Measurements from ENCODE around the gene ADAR. TPM values are rescaled to one million over a fixed set of nuclear protein-coding genes. Genes with fewer than 3 reads are reported as not detected.
A peak's percentile ranks its signal among the peaks of the same experiment; 100 is the strongest.

The ADAR gene
- total RNA-seq, 2 experiments from 2014 or later: 206 to 210 TPM

DNA sequence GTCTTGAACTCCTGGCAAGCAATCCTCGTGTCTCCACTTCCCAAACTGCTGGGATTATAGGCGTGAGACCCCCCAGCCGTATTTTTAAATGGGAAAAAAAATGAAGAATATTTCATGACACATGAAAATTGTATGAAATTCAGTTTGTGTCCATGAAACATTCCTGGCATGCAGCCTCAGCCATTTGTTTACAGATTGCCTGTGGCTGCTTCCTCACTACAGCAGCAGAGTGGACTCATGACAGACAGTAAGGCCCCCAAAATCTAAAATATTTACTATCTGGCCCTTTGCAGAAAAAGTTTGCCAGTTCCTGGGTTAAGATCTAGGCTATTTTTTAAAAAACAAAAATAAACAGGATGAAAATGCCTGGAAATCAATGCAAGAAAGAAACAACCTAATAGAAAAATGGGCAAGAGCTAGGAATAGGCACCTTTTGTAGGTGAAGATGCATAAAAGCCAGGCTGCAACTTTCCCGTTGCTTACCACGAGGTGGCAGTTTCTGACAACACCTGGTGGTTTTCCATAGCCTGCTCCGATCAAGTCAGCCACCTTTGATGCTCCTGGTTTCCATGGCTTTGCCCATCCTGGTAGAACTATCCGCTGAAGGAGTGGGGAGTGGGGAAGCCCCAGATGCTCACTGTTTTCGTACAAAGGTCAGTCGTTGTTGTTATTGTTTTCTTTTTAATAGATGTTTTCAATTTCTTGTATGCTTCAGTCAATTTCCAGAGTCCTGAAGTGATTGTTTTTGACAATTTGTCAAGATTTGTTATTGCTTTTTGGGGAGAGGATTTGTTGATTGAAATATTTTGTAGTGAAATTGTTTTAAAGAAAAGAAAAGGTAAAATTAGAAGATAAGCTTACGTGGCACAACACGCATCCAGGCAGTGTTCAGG lies 73.8 kb downstream of the ADAR start:
- TF ChIP-seq, protein P1, sequence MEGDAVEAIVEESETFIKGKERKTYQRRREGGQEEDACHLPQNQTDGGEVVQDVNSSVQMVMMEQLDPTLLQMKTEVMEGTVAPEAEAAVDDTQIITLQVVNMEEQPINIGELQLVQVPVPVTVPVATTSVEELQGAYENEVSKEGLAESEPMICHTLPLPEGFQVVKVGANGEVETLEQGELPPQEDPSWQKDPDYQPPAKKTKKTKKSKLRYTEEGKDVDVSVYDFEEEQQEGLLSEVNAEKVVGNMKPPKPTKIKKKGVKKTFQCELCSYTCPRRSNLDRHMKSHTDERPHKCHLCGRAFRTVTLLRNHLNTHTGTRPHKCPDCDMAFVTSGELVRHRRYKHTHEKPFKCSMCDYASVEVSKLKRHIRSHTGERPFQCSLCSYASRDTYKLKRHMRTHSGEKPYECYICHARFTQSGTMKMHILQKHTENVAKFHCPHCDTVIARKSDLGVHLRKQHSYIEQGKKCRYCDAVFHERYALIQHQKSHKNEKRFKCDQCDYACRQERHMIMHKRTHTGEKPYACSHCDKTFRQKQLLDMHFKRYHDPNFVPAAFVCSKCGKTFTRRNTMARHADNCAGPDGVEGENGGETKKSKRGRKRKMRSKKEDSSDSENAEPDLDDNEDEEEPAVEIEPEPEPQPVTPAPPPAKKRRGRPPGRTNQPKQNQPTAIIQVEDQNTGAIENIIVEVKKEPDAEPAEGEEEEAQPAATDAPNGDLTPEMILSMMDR (IDR thresholded peaks at IDR 0.05): no peak
- Histone ChIP-seq H3K27ac (ENCODE audit: low read depth in 1 of 2, low read length in 2 of 2) (no peak overlapping the region), H3K9me3 (ENCODE audit: control insufficient read depth in 1 of 2, insufficient read depth in 1 of 2, low read length in 2 of 2) (peaks cover 0 to 5% of the 10 kb centered on the region in 2 experiments), H3K27me3 (ENCODE audit: control insufficient read depth in 1 of 2, insufficient read depth in 2 of 2, low read length in 2 of 2) (no peaks in the 10 kb centered on the region), H3K4me3 (ENCODE audit: low read length) (no peak overlapping the region), H3K36me3 (ENCODE audit: insufficient read depth, low read length) (no peaks in the 10 kb centered on the region), H3K4me1 (ENCODE audit: insufficient read depth, low read length) (no peaks in the 10 kb centered on the region)
- Mint-ChIP-seq H3K36me3 (ENCODE audit: low read depth) (no peaks in the 10 kb centered on the region), H3K27me3 (peaks cover 8% of the 10 kb centered on the region), H3K27ac (no peak overlapping the region), H3K9me3 (no peaks in the 10 kb centered on the region), H3K4me3 (no peak overlapping the region), H3K4me1 (ENCODE audit: low read depth) (no peaks in the 10 kb centered on the region)
- ATAC-seq (ENCODE audit: poor library complexity): no peak
- DNase-seq: peak in 1 of 14 experiments; percentile 4
- CTCF ChIA-PET: no interaction called here
- intact Hi-C loops (cut with DNase I, micrococcal nuclease): no loop called here
- POLR2A ChIA-PET: no interaction called here

Other genes starting within 250 kb of the ADAR start
- gene IL6R, start 202.8 kb downstream of the ADAR start, total RNA-seq: 10 to 100 TPM; 31.7 to 35.0 TPM
- gene TDRD10, start 106.0 kb downstream of the ADAR start, total RNA-seq: not detected
- not detected for gene SHE, start 105.8 kb downstream of the ADAR start, total RNA-seq
- 10 to 100 TPM; 78.7 to 82.3 TPM for gene UBE2Q1, start 49.5 kb downstream of the ADAR start, total RNA-seq
- gene CHRNB2, start 40.4 kb downstream of the ADAR start, total RNA-seq: not detected

Measured in CD4-positive, alpha-beta T cell (primary cell).